ENCODE data around the gene TSPAN31.

The TSPAN31 gene

DNA sequence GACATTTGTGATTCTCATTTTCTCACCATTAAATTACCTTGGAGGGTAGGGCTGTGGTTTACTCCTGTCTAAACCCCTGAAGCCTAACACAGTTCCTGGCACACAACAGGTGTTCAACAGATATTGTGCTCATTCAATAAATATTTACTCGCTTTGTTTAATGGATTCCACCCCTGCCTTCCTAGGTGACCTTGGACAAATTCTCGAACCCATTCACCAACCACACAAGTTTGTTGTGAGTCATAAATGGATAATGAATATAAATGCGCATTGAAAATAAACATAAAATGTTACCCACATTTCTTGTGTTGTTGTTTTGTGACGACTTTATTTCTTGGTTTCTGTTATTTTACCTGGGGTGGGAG is 37.4 kb downstream of the TSPAN31 start:
- DNase-seq: no peak

DNA sequence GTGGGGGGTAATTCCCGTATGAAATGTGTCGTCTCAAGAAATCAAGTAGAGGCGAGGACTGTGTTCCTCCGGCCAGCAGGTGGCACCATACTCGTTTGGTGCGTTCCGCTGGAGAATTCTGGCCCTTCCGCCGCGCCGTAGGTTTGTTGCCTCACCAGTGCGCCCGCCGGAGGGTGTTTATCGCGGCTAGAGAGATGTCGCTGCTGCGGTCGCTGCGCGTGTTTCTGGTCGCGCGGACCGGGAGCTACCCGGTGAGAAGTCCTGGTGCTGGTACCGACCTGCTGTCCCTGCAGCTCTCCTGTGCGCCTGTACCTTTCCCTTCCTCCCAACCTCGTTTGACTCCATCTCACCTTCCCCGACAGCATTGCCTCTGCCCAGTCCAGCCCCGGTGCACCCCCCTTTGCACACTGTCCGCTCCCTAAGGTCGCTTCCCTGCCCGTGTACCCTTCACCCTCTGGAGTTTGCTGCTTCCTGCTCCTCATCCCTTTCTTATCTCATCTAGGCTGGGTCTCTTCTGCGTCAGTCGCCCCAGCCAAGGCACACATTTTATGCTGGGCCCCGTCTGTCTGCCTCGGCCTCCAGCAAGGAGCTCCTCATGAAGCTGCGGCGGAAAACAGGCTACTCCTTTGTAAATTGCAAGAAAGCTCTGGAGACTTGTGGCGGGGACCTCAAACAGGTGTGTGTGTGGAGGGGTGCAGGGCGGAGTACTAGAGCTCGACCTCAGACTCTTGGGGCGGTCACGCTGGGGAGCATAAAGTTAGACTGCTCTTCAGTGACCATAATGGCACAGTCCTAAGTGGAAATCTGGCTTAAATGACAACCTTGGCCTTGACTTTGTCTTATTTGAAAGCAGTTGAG is 38.0 kb downstream of the TSPAN31 start, which contains the start of gene TSFM:
Gene TSFM, plus strand, starts transcription at position 180 of the 858 bp plus-strand sequence. Its CDS starts 15 bp downstream, at position 195.
- DNase-seq: peak; percentile 28 to 98 (median 90)

GRCh38 chr12:57783466-57783801 is 38.6 kb downstream of the TSPAN31 start:
- DNase-seq: no peak

DNA sequence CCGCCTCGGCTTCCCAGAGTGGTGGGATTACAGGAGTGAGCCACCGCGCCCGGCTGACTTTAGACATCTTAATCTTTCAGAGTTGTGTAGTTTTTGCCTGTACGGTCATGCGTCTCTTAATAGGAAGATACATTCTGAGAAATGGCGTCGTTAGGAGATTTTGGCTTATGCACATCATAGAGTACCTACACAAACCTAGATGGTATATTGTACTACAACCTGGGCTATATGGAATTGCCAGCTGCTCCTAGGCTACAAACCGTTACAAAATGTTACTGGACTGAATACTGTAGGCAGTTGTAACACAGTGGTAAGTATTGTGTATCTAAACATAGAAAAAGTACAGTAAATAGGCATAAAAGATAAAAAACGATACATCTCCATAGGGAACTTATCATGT is 39.0 kb downstream of the TSPAN31 start:
- no peak for DNase-seq

- DNase-seq: no peak
Observed at GRCh38 chr12:57793920-57794319, 49.1 kb downstream of the TSPAN31 start.

DNA sequence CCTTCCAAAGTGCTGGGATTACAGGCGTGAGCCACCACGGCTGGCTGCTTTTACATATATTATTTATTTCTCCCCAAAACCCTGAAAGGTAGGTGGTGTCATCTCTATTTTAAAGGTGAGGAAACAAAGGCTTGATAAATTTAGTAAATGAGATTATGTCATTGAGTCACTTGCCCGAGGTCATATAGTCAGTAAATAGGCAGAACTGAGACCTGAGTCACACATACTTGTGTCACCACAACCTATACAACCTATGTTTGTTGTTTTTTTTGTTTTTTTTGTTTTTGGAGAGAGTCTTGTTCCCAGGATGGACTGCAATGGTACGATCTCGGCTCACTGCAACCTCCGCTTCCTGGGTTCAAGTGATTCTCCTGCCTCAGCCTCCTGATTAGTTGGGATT is 50.5 kb downstream of the TSPAN31 start:
- DNase-seq: no peak

- no peak for DNase-seq
Observed at GRCh38 chr12:57796996-57797395, 52.2 kb downstream of the TSPAN31 start.

GRCh38 chr12:57797933-57798332 is 53.1 kb downstream of the TSPAN31 start:
- DNase-seq: no peak
